Liver (tissue), 3 donors: Measurements from ENCODE around the gene HTR5A.

Source experiments
- EGR1 ChIP-seq, 2 donors: IDR thresholded peaks; 2 replicates each; pipeline ENCODE4 v1.6.1; 2016 to 2018; ENCODE audit warnings: antibody characterized with exemption in 2 of 2, low read depth in 2 of 2
- FOXA2 ChIP-seq: IDR thresholded peaks from 2 replicates; pipeline ENCODE4 v1.6.1; 2016; ENCODE audit warnings: antibody characterized with exemption
- GABPA ChIP-seq, 2 donors: IDR thresholded peaks in 1 of 2; conservative IDR thresholded peaks in 1 of 2; 2 replicates each; pipeline ENCODE4 v1.6.1; 2016; ENCODE audit warnings: antibody characterized with exemption in 2 of 2, mild to moderate bottlenecking in 1 of 2, moderate library complexity in 1 of 2
- JUND ChIP-seq, 2 donors: IDR thresholded peaks; 2 replicates each; pipeline ENCODE4 v1.6.1; 2016; ENCODE audit warnings: antibody characterized with exemption in 2 of 2
- RAD21 ChIP-seq, 2 donors: IDR thresholded peaks; 2 replicates each; pipeline ENCODE4 v1.6.1; 2016; ENCODE audit warnings: antibody characterized with exemption in 2 of 2, mild to moderate bottlenecking in 2 of 2
- RXRA ChIP-seq, 2 donors: IDR thresholded peaks; 2 replicates each; pipeline ENCODE4 v1.6.1; 2017 to 2018; ENCODE audit warnings: antibody characterized with exemption in 2 of 2, mild to moderate bottlenecking in 1 of 2
- SP1 ChIP-seq: IDR thresholded peaks from 2 replicates; pipeline ENCODE4 v1.6.1; 2018; ENCODE audit warnings: antibody characterized with exemption, mild to moderate bottlenecking
- TAF1 ChIP-seq: conservative IDR thresholded peaks from 2 replicates; pipeline ENCODE4 v1.6.1; 2016; ENCODE audit warnings: antibody characterized with exemption, mild to moderate bottlenecking
- YY1 ChIP-seq: IDR thresholded peaks from 2 replicates; pipeline ENCODE4 v1.6.1; 2016; ENCODE audit warnings: antibody characterized with exemption, mild to moderate bottlenecking
- TF ChIP-seq, protein P1 (sequence below): fragments of 150-350 bp; IDR thresholded peaks from 2 replicates; pipeline ENCODE4 v1.5.1; 2017; ENCODE audit warnings: improper control_type of control experiment, low read depth, low read length; ENCODE audit not compliant: missing input control
- TF ChIP-seq, protein P2 (sequence below): IDR thresholded peaks from 2 replicates; pipeline ENCODE4 v1.6.1; 2016; ENCODE audit warnings: antibody characterized with exemption
- TF ChIP-seq, protein P3 (sequence below): IDR thresholded peaks from 2 replicates; pipeline ENCODE4 v1.6.1; 2016; ENCODE audit warnings: antibody characterized with exemption
- TF ChIP-seq, protein P4 (sequence below): IDR thresholded peaks from 2 replicates; pipeline ENCODE4 v1.6.1; 2016; ENCODE audit warnings: antibody characterized with exemption, mild to moderate bottlenecking
- TF ChIP-seq, protein P5 (sequence below): IDR thresholded peaks from 2 replicates; pipeline ENCODE4 v1.6.1; 2016; ENCODE audit warnings: antibody characterized with exemption
- donor health status: healthy.
- donor health status: healthy.

DNA sequence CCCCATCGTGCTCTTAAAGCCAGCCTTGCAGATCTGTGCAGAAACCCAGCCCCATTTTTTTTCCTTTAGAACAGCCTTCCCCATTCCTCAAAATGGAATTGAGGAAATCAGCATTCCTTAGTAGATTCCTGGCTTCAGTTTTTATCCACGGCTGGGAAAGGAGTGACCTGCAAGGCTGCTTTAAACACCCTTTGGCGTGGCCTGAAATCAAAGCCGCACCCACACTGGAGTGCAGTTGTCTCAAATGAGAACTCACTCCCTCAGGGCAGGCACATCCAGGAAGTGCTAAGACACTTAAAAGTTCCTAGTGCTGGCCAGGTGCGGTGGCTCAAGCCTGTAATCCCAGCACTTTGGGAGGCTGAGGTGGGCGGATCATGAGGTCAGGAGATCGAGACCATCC lies 34.8 kb downstream of the HTR5A start:
- TF ChIP-seq, protein P1, sequence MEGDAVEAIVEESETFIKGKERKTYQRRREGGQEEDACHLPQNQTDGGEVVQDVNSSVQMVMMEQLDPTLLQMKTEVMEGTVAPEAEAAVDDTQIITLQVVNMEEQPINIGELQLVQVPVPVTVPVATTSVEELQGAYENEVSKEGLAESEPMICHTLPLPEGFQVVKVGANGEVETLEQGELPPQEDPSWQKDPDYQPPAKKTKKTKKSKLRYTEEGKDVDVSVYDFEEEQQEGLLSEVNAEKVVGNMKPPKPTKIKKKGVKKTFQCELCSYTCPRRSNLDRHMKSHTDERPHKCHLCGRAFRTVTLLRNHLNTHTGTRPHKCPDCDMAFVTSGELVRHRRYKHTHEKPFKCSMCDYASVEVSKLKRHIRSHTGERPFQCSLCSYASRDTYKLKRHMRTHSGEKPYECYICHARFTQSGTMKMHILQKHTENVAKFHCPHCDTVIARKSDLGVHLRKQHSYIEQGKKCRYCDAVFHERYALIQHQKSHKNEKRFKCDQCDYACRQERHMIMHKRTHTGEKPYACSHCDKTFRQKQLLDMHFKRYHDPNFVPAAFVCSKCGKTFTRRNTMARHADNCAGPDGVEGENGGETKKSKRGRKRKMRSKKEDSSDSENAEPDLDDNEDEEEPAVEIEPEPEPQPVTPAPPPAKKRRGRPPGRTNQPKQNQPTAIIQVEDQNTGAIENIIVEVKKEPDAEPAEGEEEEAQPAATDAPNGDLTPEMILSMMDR, result no peak
- TF ChIP-seq GABPA (IDR thresholded peaks at IDR 0.05 in 1 of 2, conservative IDR thresholded peaks at IDR 0.05 in 1 of 2) (no peak), TAF1 (no peak), RAD21 (IDR thresholded peaks at IDR 0.05) (no peak), EGR1 (IDR thresholded peaks at IDR 0.05; ENCODE audit: low read depth in 2 of 2) (no peak), YY1 (no peak), FOXA2 (no peak), JUND (IDR thresholded peaks at IDR 0.05) (no peak), SP1 (no peak), RXRA (IDR thresholded peaks at IDR 0.05) (no peak)
- TF ChIP-seq, protein P2, sequence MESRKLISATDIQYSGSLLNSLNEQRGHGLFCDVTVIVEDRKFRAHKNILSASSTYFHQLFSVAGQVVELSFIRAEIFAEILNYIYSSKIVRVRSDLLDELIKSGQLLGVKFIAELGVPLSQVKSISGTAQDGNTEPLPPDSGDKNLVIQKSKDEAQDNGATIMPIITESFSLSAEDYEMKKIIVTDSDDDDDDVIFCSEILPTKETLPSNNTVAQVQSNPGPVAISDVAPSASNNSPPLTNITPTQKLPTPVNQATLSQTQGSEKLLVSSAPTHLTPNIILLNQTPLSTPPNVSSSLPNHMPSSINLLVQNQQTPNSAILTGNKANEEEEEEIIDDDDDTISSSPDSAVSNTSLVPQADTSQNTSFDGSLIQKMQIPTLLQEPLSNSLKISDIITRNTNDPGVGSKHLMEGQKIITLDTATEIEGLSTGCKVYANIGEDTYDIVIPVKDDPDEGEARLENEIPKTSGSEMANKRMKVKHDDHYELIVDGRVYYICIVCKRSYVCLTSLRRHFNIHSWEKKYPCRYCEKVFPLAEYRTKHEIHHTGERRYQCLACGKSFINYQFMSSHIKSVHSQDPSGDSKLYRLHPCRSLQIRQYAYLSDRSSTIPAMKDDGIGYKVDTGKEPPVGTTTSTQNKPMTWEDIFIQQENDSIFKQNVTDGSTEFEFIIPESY, result no peak
- TF ChIP-seq, protein P3, sequence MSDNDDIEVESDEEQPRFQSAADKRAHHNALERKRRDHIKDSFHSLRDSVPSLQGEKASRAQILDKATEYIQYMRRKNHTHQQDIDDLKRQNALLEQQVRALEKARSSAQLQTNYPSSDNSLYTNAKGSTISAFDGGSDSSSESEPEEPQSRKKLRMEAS, result no peak
- TF ChIP-seq, protein P4, sequence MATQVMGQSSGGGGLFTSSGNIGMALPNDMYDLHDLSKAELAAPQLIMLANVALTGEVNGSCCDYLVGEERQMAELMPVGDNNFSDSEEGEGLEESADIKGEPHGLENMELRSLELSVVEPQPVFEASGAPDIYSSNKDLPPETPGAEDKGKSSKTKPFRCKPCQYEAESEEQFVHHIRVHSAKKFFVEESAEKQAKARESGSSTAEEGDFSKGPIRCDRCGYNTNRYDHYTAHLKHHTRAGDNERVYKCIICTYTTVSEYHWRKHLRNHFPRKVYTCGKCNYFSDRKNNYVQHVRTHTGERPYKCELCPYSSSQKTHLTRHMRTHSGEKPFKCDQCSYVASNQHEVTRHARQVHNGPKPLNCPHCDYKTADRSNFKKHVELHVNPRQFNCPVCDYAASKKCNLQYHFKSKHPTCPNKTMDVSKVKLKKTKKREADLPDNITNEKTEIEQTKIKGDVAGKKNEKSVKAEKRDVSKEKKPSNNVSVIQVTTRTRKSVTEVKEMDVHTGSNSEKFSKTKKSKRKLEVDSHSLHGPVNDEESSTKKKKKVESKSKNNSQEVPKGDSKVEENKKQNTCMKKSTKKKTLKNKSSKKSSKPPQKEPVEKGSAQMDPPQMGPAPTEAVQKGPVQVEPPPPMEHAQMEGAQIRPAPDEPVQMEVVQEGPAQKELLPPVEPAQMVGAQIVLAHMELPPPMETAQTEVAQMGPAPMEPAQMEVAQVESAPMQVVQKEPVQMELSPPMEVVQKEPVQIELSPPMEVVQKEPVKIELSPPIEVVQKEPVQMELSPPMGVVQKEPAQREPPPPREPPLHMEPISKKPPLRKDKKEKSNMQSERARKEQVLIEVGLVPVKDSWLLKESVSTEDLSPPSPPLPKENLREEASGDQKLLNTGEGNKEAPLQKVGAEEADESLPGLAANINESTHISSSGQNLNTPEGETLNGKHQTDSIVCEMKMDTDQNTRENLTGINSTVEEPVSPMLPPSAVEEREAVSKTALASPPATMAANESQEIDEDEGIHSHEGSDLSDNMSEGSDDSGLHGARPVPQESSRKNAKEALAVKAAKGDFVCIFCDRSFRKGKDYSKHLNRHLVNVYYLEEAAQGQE, result no peak
- TF ChIP-seq, protein P5, sequence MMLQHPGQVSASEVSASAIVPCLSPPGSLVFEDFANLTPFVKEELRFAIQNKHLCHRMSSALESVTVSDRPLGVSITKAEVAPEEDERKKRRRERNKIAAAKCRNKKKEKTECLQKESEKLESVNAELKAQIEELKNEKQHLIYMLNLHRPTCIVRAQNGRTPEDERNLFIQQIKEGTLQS, result no peak
